ENCODE data around the gene RASSF8. TPM values are rescaled to one million over a fixed set of nuclear protein-coding genes. Genes with fewer than 3 reads are reported as not detected.

Gene RASSF8
- total RNA-seq, 4 donors from 2014 or later: 32.0 to 79.5 (median 50.8) TPM

DNA sequence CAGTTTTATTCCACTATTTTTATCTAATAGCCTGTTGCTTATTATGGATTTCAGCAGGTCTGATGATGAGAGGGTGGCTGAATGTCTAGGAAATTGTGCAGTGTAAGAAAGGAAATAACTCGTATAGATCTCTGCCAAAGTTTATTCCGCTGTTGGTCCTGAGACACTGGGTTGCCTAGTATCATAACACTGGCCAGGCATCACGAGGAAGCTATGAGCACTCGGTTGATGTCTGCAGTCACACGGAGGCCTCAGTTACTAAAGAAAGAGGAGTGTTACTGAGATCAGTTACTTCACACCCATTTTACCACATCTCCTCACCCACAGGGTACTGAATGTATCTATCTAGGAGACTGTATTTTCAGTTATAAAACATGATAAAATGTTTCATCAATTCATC is 144.5 kb downstream of the RASSF8 start:
- ATAC-seq (ENCODE audit: low FRiP score) (no peak), DNase-seq (ENCODE audit: low spot score) (no peak)
- TF ChIP-seq, protein P1, sequence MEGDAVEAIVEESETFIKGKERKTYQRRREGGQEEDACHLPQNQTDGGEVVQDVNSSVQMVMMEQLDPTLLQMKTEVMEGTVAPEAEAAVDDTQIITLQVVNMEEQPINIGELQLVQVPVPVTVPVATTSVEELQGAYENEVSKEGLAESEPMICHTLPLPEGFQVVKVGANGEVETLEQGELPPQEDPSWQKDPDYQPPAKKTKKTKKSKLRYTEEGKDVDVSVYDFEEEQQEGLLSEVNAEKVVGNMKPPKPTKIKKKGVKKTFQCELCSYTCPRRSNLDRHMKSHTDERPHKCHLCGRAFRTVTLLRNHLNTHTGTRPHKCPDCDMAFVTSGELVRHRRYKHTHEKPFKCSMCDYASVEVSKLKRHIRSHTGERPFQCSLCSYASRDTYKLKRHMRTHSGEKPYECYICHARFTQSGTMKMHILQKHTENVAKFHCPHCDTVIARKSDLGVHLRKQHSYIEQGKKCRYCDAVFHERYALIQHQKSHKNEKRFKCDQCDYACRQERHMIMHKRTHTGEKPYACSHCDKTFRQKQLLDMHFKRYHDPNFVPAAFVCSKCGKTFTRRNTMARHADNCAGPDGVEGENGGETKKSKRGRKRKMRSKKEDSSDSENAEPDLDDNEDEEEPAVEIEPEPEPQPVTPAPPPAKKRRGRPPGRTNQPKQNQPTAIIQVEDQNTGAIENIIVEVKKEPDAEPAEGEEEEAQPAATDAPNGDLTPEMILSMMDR (IDR thresholded peaks at IDR 0.05): no peak

DNA sequence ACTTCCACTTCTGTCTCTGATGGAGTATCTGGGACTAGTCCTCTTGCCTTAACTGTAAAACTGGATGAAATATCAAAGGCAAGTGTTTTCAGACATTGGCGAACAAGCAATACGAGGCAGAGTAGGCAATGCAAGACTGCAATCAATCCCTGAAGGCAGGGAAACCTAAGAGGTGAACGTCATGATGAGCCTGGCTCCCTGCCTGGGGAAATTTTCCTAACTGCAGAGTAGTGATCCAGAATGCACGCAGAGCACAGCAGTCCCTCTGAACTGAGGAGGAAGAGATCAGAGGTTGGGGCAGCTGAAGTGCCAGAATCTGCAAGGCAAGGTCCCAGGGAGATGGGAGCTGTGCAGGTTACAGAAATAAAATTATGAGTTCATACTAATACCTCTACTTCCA is 147.9 kb downstream of the RASSF8 start:
- DNase-seq (ENCODE audit: low spot score): no peak
- no peak for ATAC-seq (ENCODE audit: low FRiP score)
- TF ChIP-seq, protein P1 (IDR thresholded peaks at IDR 0.05): no peak

- TF ChIP-seq, protein P1 (IDR thresholded peaks at IDR 0.05): no peak
- no peak for DNase-seq (ENCODE audit: low spot score)
- no peak for ATAC-seq (ENCODE audit: low FRiP score)
Measured at GRCh38 chr12:26108915-26109314, 150.4 kb downstream of the RASSF8 start.

DNA sequence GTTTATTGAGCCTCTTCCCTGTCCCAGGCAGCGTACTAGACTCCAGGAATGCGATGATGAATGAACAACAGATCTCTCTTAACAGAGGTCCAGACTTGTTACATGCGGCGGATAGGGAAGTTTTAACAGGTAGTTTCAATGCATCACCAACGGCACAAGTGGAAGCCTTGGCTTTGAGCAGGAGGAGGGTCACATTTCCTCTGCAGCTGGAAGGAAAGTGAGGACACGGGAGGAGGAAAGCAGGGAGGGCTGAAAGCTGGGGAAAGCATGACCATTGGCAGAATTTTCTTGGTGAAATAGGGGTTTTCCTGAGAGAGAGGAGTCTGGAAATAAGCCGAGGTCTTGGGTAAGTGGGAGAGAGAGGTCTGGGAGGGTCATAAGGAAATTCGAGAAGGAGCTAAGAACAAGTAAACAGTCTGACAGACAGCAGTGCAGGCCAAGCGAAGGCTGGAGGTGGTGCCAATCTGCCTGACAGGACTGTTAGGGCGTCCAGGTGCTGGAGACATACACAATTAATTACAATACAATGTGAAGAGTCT is 150.9 kb downstream of the RASSF8 start:
- peak; percentile 55 for ATAC-seq (ENCODE audit: low FRiP score)
- DNase-seq (ENCODE audit: low spot score): no peak
- TF ChIP-seq, protein P1 (IDR thresholded peaks at IDR 0.05): no peak

GRCh38 chr12:26112232-26112631 is 153.8 kb downstream of the RASSF8 start:
- ATAC-seq (ENCODE audit: low FRiP score): no peak
- TF ChIP-seq, protein P1 (IDR thresholded peaks at IDR 0.05): no peak

DNA sequence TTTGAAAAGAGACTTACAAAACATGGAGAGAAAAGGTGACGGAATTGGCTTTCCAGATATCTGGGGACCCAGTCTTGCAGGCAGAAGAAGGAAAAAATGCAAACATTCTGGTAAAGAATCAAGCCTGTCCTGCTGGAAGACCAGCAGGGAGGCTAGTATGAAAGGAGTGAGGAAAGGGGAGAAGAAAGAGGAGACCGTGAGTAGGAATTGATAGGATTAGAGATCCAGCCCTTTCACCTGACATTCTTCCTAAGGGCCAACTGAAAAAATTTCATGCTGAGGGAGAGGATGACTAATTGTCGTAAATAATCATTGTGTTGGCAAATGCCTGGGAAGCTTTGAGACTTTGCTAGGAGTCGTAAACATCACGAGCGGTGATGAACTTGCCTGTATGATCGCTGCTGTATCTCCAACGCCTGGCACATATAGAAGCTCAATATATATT is 154.2 kb downstream of the RASSF8 start:
- TF ChIP-seq, protein P1 (IDR thresholded peaks at IDR 0.05): no peak
- ATAC-seq (ENCODE audit: low FRiP score) (no peak), DNase-seq (ENCODE audit: low spot score) (no peak)

More at GRCh38 chr12:26112232-26112631, 153.8 kb downstream of the RASSF8 start:
- no peak for DNase-seq (ENCODE audit: low spot score)

DNA sequence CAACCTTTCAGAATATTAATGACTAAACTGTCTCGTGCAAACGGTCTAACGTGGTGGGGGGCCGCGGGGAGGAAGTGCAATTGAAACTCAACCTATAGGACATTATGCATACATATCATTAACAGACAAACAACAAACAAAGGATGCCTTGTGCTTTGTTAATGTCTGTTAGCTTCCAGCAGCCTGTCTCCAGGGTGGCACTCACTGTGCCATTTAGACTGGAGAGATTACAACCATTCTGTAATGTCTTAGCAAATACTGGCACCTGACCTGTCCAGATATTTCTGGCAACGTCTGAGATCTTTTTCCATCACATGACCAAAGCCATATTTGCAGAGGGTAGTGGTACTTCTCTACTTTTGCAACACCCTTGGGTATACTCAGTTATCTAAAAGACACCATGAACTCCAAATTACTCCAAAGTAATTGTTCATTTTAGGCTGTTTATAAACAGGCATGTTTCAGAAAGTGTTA is 154.7 kb downstream of the RASSF8 start:
- ATAC-seq (ENCODE audit: low FRiP score) (no peak), DNase-seq (ENCODE audit: low spot score) (no peak)
- TF ChIP-seq, protein P1 (IDR thresholded peaks at IDR 0.05): no peak

Measured in omental fat pad (tissue), 4 donors.